Right renal pelvis (tissue), 4 donors: ENCODE data around the gene PDZD7. TPM values are rescaled to one million over a fixed set of nuclear protein-coding genes. Genes with fewer than 3 reads are reported as not detected.
A peak's percentile ranks its signal among the peaks of the same experiment; 100 is the strongest.

ENCODE experiments used
- DNase-seq, 4 donors: peaks; one replicate each; pipeline ENCODE4 v3.0.0-alpha.2; 2013; ENCODE audit warnings: low read depth in 4 of 4, low spot score in 3 of 4, missing footprints in 1 of 4
- polyA plus RNA-seq, 4 donors: library from polyadenylated mRNA; unstranded; fragments of 120-200 nt; gene quantifications; one replicate each; pipeline ENCODE4 v1.2.1, GENCODE V29; 2013; ENCODE audit not compliant: insufficient read length in 4 of 4

Gene PDZD7
- polyA plus RNA-seq, 4 donors, result 1.3 to 3.8 (median 1.9) TPM

- DNase-seq, result no peak
Measured at GRCh38 chr10:101062232-101063049, 31.5 kb upstream of the PDZD7 start.

- peak in 3 of 4 donors; percentile 76 to 82 (median 81) for DNase-seq
Measured at GRCh38 chr10:101061624-101062231, 30.8 kb upstream of the PDZD7 start, which contains the start of gene KAZALD1. TSS of gene KAZALD1 (plus strand) at chr10:101061989. CDS start at chr10:101062593, 604 bp downstream.

GRCh38 chr10:101060951-101061623, 30.2 kb upstream of the PDZD7 start:
- DNase-seq, result peak in 3 of 4 donors; percentile 88 to 93 (median 89)

- peak; percentile 89 to 96 (median 92) for DNase-seq
Measured at GRCh38 chr10:101060036-101060950, 29.4 kb upstream of the PDZD7 start.

- DNase-seq, result no peak
Measured at GRCh38 chr10:101056365-101057151, 25.6 kb upstream of the PDZD7 start.

GRCh38 chr10:101055411-101055810, 24.5 kb upstream of the PDZD7 start:
- DNase-seq, result no peak

GRCh38 chr10:101054876-101055275, 23.9 kb upstream of the PDZD7 start:
- DNase-seq, result no peak

- DNase-seq, result no peak
Measured at GRCh38 chr10:101054351-101054750, 23.4 kb upstream of the PDZD7 start.

- DNase-seq, result no peak
Measured at GRCh38 chr10:101053516-101053915, 22.6 kb upstream of the PDZD7 start.

- no peak for DNase-seq
Measured at GRCh38 chr10:101052285-101052684, 21.4 kb upstream of the PDZD7 start.

GRCh38 chr10:101050208-101051069, 19.5 kb upstream of the PDZD7 start:
- DNase-seq, result no peak

GRCh38 chr10:101047961-101048892, 17.3 kb upstream of the PDZD7 start:
- DNase-seq, result no peak

- DNase-seq, result no peak
Measured at GRCh38 chr10:101047268-101047667, 16.3 kb upstream of the PDZD7 start.

- no peak for DNase-seq
Measured at GRCh38 chr10:101046332-101047238, 15.7 kb upstream of the PDZD7 start.

- no peak for DNase-seq
Measured at GRCh38 chr10:101044117-101044516, 13.2 kb upstream of the PDZD7 start.

GRCh38 chr10:101043363-101043707, 12.4 kb upstream of the PDZD7 start:
- no peak for DNase-seq
